Measurements from ENCODE around the gene SPOCK3.

DNA sequence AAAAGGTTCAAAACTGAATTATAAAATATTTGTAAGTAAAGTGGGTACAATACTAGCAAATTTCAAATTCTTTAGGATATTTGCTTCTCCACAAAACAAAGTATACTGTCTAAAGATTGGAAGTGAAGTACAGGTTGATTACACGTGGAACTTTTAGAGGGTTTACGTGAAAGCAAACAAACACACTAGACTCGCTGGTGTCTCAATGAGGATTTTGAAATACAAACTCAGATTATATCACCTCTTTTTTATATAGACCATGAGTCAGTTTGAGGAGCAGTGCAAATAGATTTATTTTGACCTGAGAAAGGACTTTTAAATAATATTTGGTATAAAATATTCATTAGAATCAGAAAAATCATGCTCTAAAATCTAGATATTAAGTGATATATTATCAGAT is 185.0 kb downstream of the SPOCK3 start:
- TF ChIP-seq NFIC (IDR thresholded peaks at IDR 0.05) (no peak), ZBTB7A (IDR thresholded peaks at IDR 0.05; ENCODE audit: low read depth) (no peak), FOXM1 (IDR thresholded peaks at IDR 0.05; ENCODE audit: borderline replicate concordance, low read depth) (no peak), TAF1 (IDR thresholded peaks at IDR 0.05; ENCODE audit: low read depth) (no peak)
- TF ChIP-seq, protein P1, sequence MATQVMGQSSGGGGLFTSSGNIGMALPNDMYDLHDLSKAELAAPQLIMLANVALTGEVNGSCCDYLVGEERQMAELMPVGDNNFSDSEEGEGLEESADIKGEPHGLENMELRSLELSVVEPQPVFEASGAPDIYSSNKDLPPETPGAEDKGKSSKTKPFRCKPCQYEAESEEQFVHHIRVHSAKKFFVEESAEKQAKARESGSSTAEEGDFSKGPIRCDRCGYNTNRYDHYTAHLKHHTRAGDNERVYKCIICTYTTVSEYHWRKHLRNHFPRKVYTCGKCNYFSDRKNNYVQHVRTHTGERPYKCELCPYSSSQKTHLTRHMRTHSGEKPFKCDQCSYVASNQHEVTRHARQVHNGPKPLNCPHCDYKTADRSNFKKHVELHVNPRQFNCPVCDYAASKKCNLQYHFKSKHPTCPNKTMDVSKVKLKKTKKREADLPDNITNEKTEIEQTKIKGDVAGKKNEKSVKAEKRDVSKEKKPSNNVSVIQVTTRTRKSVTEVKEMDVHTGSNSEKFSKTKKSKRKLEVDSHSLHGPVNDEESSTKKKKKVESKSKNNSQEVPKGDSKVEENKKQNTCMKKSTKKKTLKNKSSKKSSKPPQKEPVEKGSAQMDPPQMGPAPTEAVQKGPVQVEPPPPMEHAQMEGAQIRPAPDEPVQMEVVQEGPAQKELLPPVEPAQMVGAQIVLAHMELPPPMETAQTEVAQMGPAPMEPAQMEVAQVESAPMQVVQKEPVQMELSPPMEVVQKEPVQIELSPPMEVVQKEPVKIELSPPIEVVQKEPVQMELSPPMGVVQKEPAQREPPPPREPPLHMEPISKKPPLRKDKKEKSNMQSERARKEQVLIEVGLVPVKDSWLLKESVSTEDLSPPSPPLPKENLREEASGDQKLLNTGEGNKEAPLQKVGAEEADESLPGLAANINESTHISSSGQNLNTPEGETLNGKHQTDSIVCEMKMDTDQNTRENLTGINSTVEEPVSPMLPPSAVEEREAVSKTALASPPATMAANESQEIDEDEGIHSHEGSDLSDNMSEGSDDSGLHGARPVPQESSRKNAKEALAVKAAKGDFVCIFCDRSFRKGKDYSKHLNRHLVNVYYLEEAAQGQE (IDR thresholded peaks at IDR 0.05; ENCODE audit: low read depth) = no peak
